NCI-H146 treated with DMSO at 0.1 percent for 48 hours (cell line): ENCODE data around the gene RPH3AL.

Experiments used
- DNase-seq: peaks from one replicate; lab custom pipeline; 2025; ENCODE audit not compliant: unreplicated experiment; lab: John Stamatoyannopoulos, UW

Gene RPH3AL

GRCh38 chr17:353838-354234, 1.2 kb upstream of the RPH3AL start:
- DNase-seq: no peak

GRCh38 chr17:353213-353837, 718 bp upstream of the RPH3AL start:
- peak; percentile 22 for DNase-seq

GRCh38 chr17:351875-352420, 659 bp downstream of the RPH3AL start:
- no peak for DNase-seq

GRCh38 chr17:351449-351738, 1.2 kb downstream of the RPH3AL start:
- DNase-seq: no peak

GRCh38 chr17:350706-351448, 1.7 kb downstream of the RPH3AL start:
- no peak for DNase-seq

GRCh38 chr17:349666-350065, 2.9 kb downstream of the RPH3AL start:
- DNase-seq: no peak

GRCh38 chr17:348692-349425, 3.7 kb downstream of the RPH3AL start:
- peak; percentile 23 for DNase-seq

- no peak for DNase-seq
Observed at GRCh38 chr17:348012-348411, 4.6 kb downstream of the RPH3AL start.

GRCh38 chr17:347309-347899, 5.2 kb downstream of the RPH3AL start:
- DNase-seq: no peak

GRCh38 chr17:345992-346785, 6.4 kb downstream of the RPH3AL start:
- no peak for DNase-seq

GRCh38 chr17:345261-345660, 7.3 kb downstream of the RPH3AL start:
- DNase-seq: no peak

GRCh38 chr17:343875-344752, 8.5 kb downstream of the RPH3AL start:
- no peak for DNase-seq

GRCh38 chr17:343211-343610, 9.4 kb downstream of the RPH3AL start:
- DNase-seq: no peak

- DNase-seq: no peak
Observed at GRCh38 chr17:340074-340473, 12.5 kb downstream of the RPH3AL start.

GRCh38 chr17:339193-340061, 13.2 kb downstream of the RPH3AL start:
- DNase-seq: no peak

GRCh38 chr17:338442-339192, 14.0 kb downstream of the RPH3AL start:
- no peak for DNase-seq

GRCh38 chr17:337866-338265, 14.7 kb downstream of the RPH3AL start:
- no peak for DNase-seq

- DNase-seq: no peak
Observed at GRCh38 chr17:337453-337852, 15.2 kb downstream of the RPH3AL start.
